Measurements from ENCODE around the gene PSMB1. TPM values are rescaled to one million over a fixed set of nuclear protein-coding genes. Genes with fewer than 3 reads are reported as not detected.

The PSMB1 gene
- total RNA-seq, 4 donors from 2014 or later: 340 to 380 (median 357) TPM

- TF ChIP-seq POLR2A (IDR thresholded peaks at IDR 0.05) (no peak), CTCF (IDR thresholded peaks at IDR 0.05 in 4 of 5, conservative IDR thresholded peaks at IDR 0.05 in 1 of 5) (no peak)
- no peaks in the 10 kb centered on the region for H3K4me1 ChIP-seq
- no peak overlapping the region for H3K4me3 ChIP-seq
- peaks cover 0 to 84% of the 10 kb centered on the region in 2 donors for H3K36me3 ChIP-seq
- H3K27ac ChIP-seq: no peak overlapping the region
- intact Hi-C loops (cut with DNase I; ENCODE audit: low total_unique reads) (no loop called here), in situ Hi-C loops (cut with MboI; ENCODE audit: low sequenced_read_pairs in 4 of 4) (no loop called here)
- no peak for ATAC-seq
- DNase-seq: no peak
- no peaks in the 10 kb centered on the region for H3K27me3 ChIP-seq
- no peaks in the 10 kb centered on the region for H3K9me3 ChIP-seq
Observed at GRCh38 chr6:170575250-170575649, 22.1 kb upstream of the PSMB1 start.

- Histone ChIP-seq H3K36me3 (peaks cover 0 to 77% of the 10 kb centered on the region in 2 donors), H3K9me3 (no peaks in the 10 kb centered on the region), H3K4me1 (no peaks in the 10 kb centered on the region), H3K4me3 (no peak overlapping the region), H3K27me3 (no peaks in the 10 kb centered on the region), H3K27ac (no peak overlapping the region)
- intact Hi-C loops (cut with DNase I; ENCODE audit: low total_unique reads) (no loop called here), in situ Hi-C loops (cut with MboI; ENCODE audit: low sequenced_read_pairs in 4 of 4) (no loop called here)
- ATAC-seq (no peak), DNase-seq (no peak)
- TF ChIP-seq CTCF (IDR thresholded peaks at IDR 0.05 in 4 of 5, conservative IDR thresholded peaks at IDR 0.05 in 1 of 5) (no peak), POLR2A (IDR thresholded peaks at IDR 0.05) (no peak)
Observed at GRCh38 chr6:170572704-170573466, 19.8 kb upstream of the PSMB1 start.

GRCh38 chr6:170564936-170565530 lies 11.9 kb upstream of the PSMB1 start:
- intact Hi-C loops (cut with DNase I; ENCODE audit: low total_unique reads) (no loop called here), in situ Hi-C loops (cut with MboI; ENCODE audit: low sequenced_read_pairs in 4 of 4) (no loop called here)
- no peak for DNase-seq
- Histone ChIP-seq H3K27ac (no peak overlapping the region), H3K27me3 (no peaks in the 10 kb centered on the region), H3K36me3 (peaks cover 0 to 81% of the 10 kb centered on the region in 2 donors), H3K9me3 (no peaks in the 10 kb centered on the region), H3K4me3 (no peak overlapping the region), H3K4me1 (no peaks in the 10 kb centered on the region)
- no peak for ATAC-seq
- TF ChIP-seq POLR2A (IDR thresholded peaks at IDR 0.05): no peak
- no peak for TF ChIP-seq CTCF (IDR thresholded peaks at IDR 0.05 in 4 of 5, conservative IDR thresholded peaks at IDR 0.05 in 1 of 5)

- intact Hi-C loops (cut with DNase I; ENCODE audit: low total_unique reads): no loop called here
- Histone ChIP-seq H3K9me3 (no peaks in the 10 kb centered on the region), H3K4me1 (peaks cover 0 to under 1% of the 10 kb centered on the region in 2 donors), H3K4me3 (no peak overlapping the region), H3K36me3 (peaks cover 0 to 73% of the 10 kb centered on the region in 2 donors), H3K27ac (no peak overlapping the region), H3K27me3 (no peaks in the 10 kb centered on the region)
- ATAC-seq (no peak), DNase-seq (no peak)
- TF ChIP-seq POLR2A (IDR thresholded peaks at IDR 0.05): no peak
- no peak for TF ChIP-seq CTCF (IDR thresholded peaks at IDR 0.05 in 4 of 5, conservative IDR thresholded peaks at IDR 0.05 in 1 of 5)
- in situ Hi-C loops (cut with MboI; ENCODE audit: low sequenced_read_pairs in 4 of 4): no loop called here
Observed at GRCh38 chr6:170561555-170561954, 8.4 kb upstream of the PSMB1 start.
